Measurements from ENCODE around the gene SAMD14.
"Not testable (repeated sequence)": the region's sequence is repeated elsewhere in the genome, so short reads cannot be mapped to it uniquely, and the experiment has no call there.

The SAMD14 gene

DNA sequence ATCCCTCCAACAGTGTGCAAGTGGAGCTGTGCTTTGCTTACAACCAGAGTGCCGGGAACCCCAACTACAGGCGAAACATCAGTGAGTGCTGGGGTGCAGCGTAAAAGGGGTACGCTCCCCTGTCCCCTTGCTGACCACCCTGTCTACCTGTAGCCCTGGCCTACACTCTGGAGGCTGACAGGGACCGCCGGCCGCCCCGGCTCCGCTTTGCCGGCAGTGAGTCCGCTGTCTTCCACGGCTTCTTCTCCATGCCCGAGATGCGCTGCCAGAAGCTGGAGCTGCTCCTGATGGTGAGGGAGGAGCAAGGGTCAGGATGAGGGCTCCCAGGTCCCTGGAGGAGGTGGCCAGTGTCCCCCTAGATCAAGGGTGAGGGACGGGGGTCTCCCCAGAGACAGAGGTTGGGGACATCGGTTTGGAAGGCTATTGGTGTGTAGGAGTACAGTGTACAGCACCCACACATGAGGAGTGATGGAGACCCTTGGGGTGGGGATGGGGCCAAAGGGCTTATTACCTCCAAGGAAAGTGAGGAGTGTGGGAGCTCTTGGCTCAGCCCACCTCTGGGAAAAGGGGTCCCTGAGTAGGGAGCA, 54.4 kb downstream of the SAMD14 start:
- DNase-seq, result no peak

GRCh38 chr17:50074227-50074626, 55.7 kb downstream of the SAMD14 start:
- no peak for DNase-seq

- no peak for DNase-seq
Measured at GRCh38 chr17:50072925-50073324, 57.0 kb downstream of the SAMD14 start.

DNA sequence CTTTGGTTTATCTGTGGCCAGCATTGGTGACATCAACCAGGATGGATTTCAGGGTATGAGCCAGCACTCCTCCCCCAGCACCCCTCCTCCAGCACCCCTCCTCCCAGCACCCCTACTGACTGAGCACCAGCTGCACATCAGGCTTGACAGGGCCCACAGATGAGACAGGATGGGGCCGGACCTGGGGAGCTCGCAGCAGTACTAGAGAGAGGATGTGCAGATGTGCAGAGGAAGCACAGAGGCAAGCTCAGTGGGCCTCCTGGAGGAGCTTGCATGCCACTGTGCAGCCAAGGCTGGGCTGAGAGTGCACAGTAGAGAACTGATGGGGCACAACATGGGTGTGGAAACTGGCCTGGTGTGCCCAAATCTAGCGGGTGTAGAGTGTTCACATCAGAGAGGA, 57.8 kb downstream of the SAMD14 start:
- no peak for DNase-seq

- DNase-seq, result no peak
Measured at GRCh38 chr17:50071692-50072091, 58.3 kb downstream of the SAMD14 start.

DNA sequence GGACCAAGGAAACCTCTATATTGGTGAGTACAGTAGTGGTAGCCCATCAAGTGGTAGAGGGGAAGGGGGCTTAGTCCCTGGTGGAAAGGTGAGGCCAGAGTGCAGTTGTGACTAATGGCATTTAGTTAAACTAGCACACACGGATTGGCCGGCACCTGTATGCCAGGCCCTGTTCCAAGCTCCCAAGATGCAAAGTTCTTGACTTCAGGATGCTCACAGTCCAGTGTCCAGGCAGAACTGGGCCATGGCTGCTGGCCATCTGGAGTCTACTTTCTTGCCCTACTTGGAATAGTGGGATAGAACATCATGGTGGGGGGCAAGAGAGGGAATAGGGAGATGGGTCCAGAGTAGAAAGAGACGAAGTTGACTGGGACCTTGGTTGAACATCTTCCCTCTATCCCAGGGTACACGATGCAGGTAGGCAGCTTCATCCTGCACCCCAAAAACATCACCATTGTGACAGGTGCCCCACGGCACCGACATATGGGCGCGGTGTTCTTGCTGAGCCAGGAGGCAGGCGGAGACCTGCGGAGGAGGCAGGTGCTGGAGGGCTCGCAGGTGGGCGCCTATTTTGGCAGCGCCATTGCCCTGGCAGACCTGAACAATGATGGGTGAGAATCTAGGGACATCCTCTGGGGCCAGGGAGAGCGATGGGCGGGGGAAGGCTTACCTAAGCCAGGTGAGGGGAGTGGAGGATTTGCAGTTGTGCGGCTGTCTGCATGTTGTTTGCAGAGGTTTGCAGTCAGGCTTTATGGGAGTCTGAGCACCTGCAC, 58.9 kb downstream of the SAMD14 start:
- no peak for DNase-seq

DNA sequence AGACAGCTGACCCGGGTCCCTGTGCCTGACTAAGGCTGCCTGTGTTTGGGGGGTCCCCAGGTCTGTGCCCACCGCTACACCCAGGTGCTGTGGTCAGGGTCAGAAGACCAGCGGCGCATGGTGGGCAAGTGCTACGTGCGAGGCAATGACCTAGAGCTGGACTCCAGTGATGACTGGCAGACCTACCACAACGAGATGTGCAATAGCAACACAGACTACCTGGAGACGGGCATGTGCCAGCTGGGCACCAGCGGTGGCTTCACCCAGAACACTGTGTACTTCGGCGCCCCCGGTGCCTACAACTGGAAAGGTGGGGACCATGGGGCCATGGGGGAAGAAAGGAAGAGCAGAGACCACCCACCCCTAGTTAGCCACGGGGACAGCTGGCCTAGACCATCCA, 62.0 kb downstream of the SAMD14 start:
- no peak for DNase-seq

- DNase-seq, result no peak
Measured at GRCh38 chr17:50066995-50067394, 63.0 kb downstream of the SAMD14 start.

DNA sequence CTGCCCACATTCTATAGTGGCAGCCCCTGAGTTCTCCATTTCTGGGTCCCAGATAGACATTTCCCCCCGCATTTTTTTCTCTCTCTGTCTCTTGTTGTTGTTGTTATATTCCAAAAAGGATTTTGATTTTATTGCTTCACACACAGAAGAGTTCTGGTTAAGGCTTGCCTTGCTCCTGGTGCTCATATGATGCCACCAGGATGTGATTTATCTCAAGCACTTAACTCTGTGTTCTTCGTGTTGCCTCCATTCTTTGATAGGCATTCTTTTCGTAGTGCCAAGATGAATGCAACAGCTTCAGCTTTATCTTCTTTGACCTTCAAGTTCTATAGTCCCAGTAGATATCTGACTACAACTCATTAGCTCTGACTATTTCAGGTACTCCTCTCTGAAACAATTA, 64.9 kb downstream of the SAMD14 start:
- DNase-seq, result no peak

DNA sequence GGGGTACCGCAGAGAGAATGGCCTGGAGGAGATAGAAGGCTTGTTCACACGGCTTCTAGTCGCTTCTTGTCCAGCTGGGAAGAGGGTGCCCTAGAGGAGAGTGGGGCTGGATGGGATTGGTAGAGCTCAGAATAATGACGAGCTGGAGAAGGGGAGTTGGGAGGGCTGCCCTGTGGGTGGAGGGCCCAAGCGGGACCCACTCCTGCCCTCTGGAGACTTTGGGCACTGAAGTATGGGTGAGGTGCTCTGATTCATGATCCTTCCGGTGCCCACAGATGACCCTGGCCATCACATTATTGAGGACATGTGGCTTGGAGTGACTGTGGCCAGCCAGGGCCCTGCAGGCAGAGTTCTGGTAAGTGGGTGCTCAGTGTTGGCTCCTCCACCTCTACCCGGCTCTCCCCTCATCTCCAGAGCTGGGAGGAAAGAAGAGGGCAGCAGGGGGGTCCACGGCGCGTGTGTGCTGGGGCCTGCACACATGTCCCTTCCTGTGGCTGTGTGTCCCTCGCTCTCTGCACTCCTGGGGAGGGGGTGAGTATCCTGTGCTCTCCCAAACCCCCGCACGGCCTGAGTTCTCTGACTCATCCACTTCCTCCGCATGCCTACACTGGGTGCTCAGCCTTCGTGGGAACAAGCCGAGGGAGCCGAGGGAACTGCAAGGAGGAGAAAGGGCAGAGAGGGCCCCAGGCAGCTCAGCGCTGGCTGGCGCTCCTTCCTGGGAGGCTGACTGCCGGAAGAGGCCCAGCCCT, 65.5 kb downstream of the SAMD14 start:
- DNase-seq, result peak in 1 of 14 donors; percentile 47

- no peak for DNase-seq
Measured at GRCh38 chr17:50063561-50064252, 66.3 kb downstream of the SAMD14 start.

GRCh38 chr17:50062293-50063243, 67.4 kb downstream of the SAMD14 start:
- peak in 6 of 14 donors; percentile 6 to 65 (median 30) for DNase-seq

- DNase-seq, result not testable (repeated sequence)
Measured at GRCh38 chr17:50061713-50062045, 68.3 kb downstream of the SAMD14 start.

- peak in 10 of 14 donors; percentile 6 to 59 (median 24) for DNase-seq
Measured at GRCh38 chr17:50060951-50061712, 68.8 kb downstream of the SAMD14 start.

All from C1 segment of cervical spinal cord (tissue), 14 donors.